Stimulated activated CD8-positive, alpha-beta memory T cell treated with anti-CD3 and anti-CD28 coated beads, Interleukin-7, amount 100 ng/mL, for 24 hours (primary cell): ENCODE measurements around the gene IFI16.
"Not testable (repeated sequence)": the region's sequence is repeated elsewhere in the genome, so short reads cannot be mapped to it uniquely, and the experiment has no call there.

Experiments used
- DNase-seq: peaks from one replicate; pipeline ENCODE4 v3.0.0-alpha.2; 2020; ENCODE audit warnings: low read depth

IFI16 gene

GRCh38 chr1:159100589-159100988 is 90.9 kb downstream of the IFI16 start:
- no peak for DNase-seq

GRCh38 chr1:159103021-159103420 is 93.3 kb downstream of the IFI16 start:
- not testable (repeated sequence) for DNase-seq
